ENCODE data around the gene KCNJ16. TPM values are rescaled to one million over a fixed set of nuclear protein-coding genes. Genes with fewer than 3 reads are reported as not detected.

Gene KCNJ16
- total and polyA plus RNA-seq, 9 of the 15 experiments (the other 6 are each of a cell fraction or from before 2014, with no cell fraction given): 0.01 to 0.75 (median 0.07) TPM; not detected in 4

GRCh38 chr17:70134042-70134441 is 59.0 kb downstream of the KCNJ16 start (continued):
- TF ChIP-seq MGA (IDR thresholded peaks at IDR 0.05) (no peak), KAT8 (IDR thresholded peaks at IDR 0.05; ENCODE audit: low read depth) (no peak), CBFA2T2 (conservative IDR thresholded peaks at IDR 0.05) (peak; percentile 17; the same call in 1 of the 2 replicates)
- TF ChIP-seq, protein P1, sequence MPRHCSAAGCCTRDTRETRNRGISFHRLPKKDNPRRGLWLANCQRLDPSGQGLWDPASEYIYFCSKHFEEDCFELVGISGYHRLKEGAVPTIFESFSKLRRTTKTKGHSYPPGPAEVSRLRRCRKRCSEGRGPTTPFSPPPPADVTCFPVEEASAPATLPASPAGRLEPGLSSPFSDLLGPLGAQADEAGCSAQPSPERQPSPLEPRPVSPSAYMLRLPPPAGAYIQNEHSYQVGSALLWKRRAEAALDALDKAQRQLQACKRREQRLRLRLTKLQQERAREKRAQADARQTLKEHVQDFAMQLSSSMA (CRISPR knock-in tag; IDR thresholded peaks at IDR 0.05): no peak
